Type B pancreatic cell (in vitro differentiated cells): ENCODE data around the gene TBC1D22A. TPM values are rescaled to one million over a fixed set of nuclear protein-coding genes. Genes with fewer than 3 reads are reported as not detected.
A peak's percentile ranks its signal among the peaks of the same experiment; 100 is the strongest.

ENCODE experiments used
- DNase-seq: peaks from one replicate; pipeline ENCODE4 v3.0.0; 2021; ENCODE audit warnings: mixed read lengths; ENCODE audit not compliant: unreplicated experiment; ENCODE audit errors: extremely low spot score
- H3K27ac Mint-ChIP-seq: 2 replicates; pipeline ENCODE4 v1.8.0; 2021; ENCODE audit warnings: mild to moderate bottlenecking, mixed read lengths
- H3K27me3 Mint-ChIP-seq: 2 replicates; pipeline ENCODE4 v1.8.0; 2021; ENCODE audit warnings: mixed read lengths
- H3K36me3 Mint-ChIP-seq: 2 replicates; pipeline ENCODE4 v1.8.0; 2021; ENCODE audit warnings: mixed read lengths
- H3K4me1 Mint-ChIP-seq: one replicate; pipeline ENCODE4 v1.8.0; 2021; ENCODE audit warnings: mixed read lengths; ENCODE audit not compliant: unreplicated experiment
- H3K4me3 Mint-ChIP-seq: 2 replicates; pipeline ENCODE4 v1.8.0; 2021; ENCODE audit warnings: mild to moderate bottlenecking, mixed read lengths
- H3K9me3 Mint-ChIP-seq: 2 replicates; pipeline ENCODE4 v1.8.0; 2021; ENCODE audit warnings: mixed read lengths
- total RNA-seq: library from RNA; stranded (reverse); gene quantifications from 2 replicates; pipeline ENCODE4 v1.2.1, GENCODE V29; 2021; ENCODE audit warnings: low replicate concordance
- TF ChIP-seq, protein P1 (sequence below): fragments of 200-600 bp; sonication (generic); conservative IDR thresholded peaks from 2 replicates; pipeline ENCODE4 v1.5.0; 2021; ENCODE audit warnings: antibody characterized with exemption, mild to moderate bottlenecking

The TBC1D22A gene
- total RNA-seq, 1 donor from 2014 or later = 16.2 TPM

DNA sequence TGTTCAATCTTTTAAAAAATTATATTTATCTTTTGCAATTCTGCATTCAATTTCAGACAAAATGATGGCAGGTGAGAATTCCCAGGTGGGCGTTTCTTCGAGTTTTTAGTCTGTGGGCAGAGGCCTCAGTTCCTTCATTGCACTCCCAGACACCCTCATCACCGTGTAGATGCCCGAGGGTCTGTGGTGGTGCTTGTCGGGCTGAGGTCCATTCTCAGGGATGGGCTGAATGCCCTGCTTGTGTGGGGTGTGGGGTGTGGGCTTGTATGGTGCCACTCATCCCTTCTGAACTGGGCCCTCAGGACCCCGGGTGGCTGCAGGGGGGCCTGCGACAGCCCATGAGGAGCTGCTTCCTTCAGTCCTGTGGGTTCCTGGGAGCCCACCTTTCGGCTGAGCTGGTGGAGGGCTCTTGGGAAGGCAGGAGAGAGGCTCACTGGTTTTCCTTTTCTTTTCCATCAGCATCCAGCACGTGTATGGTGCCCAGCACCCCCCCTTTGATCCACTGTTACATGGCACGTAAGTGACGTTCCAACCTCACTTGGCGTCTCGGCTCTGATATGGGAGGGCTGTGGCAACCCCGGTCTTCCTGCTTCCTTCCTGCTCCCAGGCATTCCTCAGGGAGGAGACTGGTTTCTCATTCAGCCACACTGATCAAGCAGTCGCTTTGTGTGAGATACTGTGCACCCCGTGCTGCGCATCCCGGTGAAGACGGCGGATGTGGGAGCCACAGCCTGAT lies 29.8 kb downstream of the TBC1D22A start:
- TF ChIP-seq, protein P1, sequence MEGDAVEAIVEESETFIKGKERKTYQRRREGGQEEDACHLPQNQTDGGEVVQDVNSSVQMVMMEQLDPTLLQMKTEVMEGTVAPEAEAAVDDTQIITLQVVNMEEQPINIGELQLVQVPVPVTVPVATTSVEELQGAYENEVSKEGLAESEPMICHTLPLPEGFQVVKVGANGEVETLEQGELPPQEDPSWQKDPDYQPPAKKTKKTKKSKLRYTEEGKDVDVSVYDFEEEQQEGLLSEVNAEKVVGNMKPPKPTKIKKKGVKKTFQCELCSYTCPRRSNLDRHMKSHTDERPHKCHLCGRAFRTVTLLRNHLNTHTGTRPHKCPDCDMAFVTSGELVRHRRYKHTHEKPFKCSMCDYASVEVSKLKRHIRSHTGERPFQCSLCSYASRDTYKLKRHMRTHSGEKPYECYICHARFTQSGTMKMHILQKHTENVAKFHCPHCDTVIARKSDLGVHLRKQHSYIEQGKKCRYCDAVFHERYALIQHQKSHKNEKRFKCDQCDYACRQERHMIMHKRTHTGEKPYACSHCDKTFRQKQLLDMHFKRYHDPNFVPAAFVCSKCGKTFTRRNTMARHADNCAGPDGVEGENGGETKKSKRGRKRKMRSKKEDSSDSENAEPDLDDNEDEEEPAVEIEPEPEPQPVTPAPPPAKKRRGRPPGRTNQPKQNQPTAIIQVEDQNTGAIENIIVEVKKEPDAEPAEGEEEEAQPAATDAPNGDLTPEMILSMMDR = no peak
- Mint-ChIP-seq H3K4me1 (no peaks in the 10 kb centered on the region), H3K36me3 (no peaks in the 10 kb centered on the region), H3K27ac (no peak overlapping the region), H3K27me3 (no peaks in the 10 kb centered on the region), H3K9me3 (no peaks in the 10 kb centered on the region), H3K4me3 (no peak overlapping the region)
- DNase-seq = no peak

DNA sequence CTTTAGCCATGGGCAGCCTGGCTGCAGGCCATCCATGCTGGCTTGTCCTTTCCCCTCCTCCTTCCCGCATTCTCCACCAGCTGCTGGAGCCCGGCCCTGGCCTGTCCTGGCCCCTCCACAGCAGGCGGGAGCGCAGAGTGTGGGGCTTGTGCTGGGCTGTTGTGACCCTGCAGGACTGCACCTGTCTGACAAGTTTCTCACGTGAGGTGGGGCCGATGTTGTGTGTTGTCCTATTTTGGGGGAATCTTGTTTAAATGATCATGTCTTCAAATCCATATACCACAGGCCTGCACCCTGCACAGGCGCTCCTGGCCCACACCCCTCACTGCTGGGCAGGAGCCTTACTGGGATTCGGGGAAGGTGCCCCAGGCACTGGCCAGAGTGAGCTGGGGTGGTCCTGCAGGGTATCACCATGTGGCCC lies 30.4 kb downstream of the TBC1D22A start:
- no peak overlapping the region for H3K4me3 Mint-ChIP-seq
- no peaks in the 10 kb centered on the region for H3K4me1 Mint-ChIP-seq
- no peaks in the 10 kb centered on the region for H3K9me3 Mint-ChIP-seq
- no peak for DNase-seq
- TF ChIP-seq, protein P1 = no peak
- H3K27ac Mint-ChIP-seq = no peak overlapping the region
- no peaks in the 10 kb centered on the region for H3K36me3 Mint-ChIP-seq
- no peaks in the 10 kb centered on the region for H3K27me3 Mint-ChIP-seq

DNA sequence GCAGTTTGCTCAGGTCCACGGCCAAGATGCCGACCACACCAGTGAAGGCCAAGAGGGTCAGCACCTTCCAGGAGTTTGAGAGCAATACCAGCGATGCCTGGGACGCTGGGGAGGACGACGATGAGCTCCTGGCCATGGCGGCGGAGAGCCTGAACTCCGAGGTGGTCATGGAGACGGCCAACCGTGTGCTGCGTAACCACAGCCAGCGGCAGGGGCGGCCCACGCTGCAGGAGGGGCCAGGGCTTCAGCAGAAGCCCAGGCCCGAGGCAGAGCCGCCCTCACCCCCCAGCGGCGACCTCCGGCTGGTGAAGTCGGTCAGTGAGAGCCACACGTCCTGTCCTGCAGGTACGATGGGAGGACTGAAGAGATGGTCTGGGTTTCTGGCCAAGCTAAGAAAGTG lies 31.0 kb downstream of the TBC1D22A start:
- Mint-ChIP-seq H3K9me3 (no peaks in the 10 kb centered on the region), H3K27me3 (no peaks in the 10 kb centered on the region), H3K4me1 (peaks cover 2% of the 10 kb centered on the region), H3K36me3 (peaks cover 3% of the 10 kb centered on the region), H3K4me3 (no peak overlapping the region), H3K27ac (no peak overlapping the region)
- TF ChIP-seq, protein P1 = no peak
- DNase-seq = no peak

DNA sequence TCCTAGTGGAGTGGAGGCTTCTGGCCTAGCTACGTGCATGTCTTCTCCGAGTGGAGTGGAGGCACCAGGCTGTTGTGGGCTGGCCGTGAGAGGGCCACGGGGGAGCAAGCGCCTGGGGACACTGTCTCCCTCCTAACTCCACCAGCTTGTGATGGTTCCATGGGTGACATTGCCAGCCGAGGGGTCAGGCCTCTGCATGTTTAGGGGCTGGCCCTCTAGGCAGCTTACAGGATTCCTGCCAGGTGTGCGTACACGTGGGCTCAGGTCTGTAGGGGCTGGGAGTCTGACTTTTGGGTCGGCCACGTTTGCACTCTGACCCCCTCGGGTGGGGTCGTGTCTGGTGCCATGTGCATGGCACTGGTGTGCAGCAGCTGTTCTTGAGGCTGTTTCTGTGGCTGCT lies 31.6 kb downstream of the TBC1D22A start:
- Mint-ChIP-seq H3K36me3 (peaks cover 4% of the 10 kb centered on the region), H3K27ac (no peak overlapping the region), H3K9me3 (no peaks in the 10 kb centered on the region), H3K27me3 (no peaks in the 10 kb centered on the region), H3K4me3 (no peak overlapping the region), H3K4me1 (peaks cover 5% of the 10 kb centered on the region)
- DNase-seq = peak; percentile 25
- TF ChIP-seq, protein P1 = no peak

DNA sequence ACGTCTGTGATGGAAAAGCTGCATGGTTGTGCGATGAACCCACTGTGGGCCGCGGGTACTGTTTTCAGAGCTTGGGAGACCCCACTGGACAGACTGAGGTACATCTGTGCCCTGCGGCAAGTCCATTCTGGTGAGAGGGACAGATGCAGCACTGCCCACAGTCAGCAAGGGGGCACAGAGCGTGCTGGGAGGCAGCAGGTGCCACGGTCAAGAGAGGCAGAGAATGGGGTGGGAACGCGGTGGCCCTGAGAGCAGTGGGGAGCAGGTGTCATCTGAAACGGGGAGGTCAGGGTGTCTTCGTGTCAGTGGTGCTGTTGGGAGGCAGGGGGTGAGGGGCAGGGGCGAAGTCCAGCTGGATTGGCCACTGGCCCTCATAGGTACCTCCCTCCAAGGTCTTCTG lies 32.0 kb downstream of the TBC1D22A start:
- TF ChIP-seq, protein P1 = no peak
- no peak overlapping the region for H3K4me3 Mint-ChIP-seq
- H3K9me3 Mint-ChIP-seq = no peaks in the 10 kb centered on the region
- no peaks in the 10 kb centered on the region for H3K27me3 Mint-ChIP-seq
- peaks cover 5% of the 10 kb centered on the region for H3K4me1 Mint-ChIP-seq
- peaks cover 4% of the 10 kb centered on the region for H3K36me3 Mint-ChIP-seq
- DNase-seq = peak; percentile 49
- H3K27ac Mint-ChIP-seq = no peak overlapping the region
